HCT116 (cell line): Measurements from ENCODE around the gene GNA12. TPM values are rescaled to one million over a fixed set of nuclear protein-coding genes. Genes with fewer than 3 reads are reported as not detected.

Experiments
- ATAC-seq: fragments of 200-7000 bp; cut with Tn5 transposase; 2 replicates; pipeline ENCODE4 v1.9.1; 2020; ENCODE audit warnings: mild to moderate bottlenecking, moderate library complexity
- BruUV-seq: library from RNA; stranded (reverse); fragments of 400-500 nt; replicated peaks from 2 replicates; lab custom pipeline; 2021; lab: Mats Ljungman, UMichigan
- CTCF ChIA-PET: fragments of 300-600 bp; sonication (Branson Sonifier 250); formaldehyde crosslinking; loops from one replicate; lab custom pipeline; 2021; ENCODE audit warnings: antibody characterized with exemption; lab: Charles Lee
- POLR2A ChIA-PET: fragments of 300-600, 350-600 bp; sonication (Branson Sonifier 250); formaldehyde crosslinking; loops from one replicate; lab custom pipeline; 2021; ENCODE audit warnings: antibody characterized with exemption; lab: Charles Lee
- RAD21 ChIA-PET, 2 experiments: fragments of 300-600 bp; sonication (Branson Sonifier 250); formaldehyde crosslinking; loops; one replicate each; lab custom pipeline; 2023; ENCODE audit warnings: low total read pairs in 2 of 2; ENCODE audit not compliant: uncharacterized antibody in 2 of 2, unreplicated experiment in 2 of 2, low non-redundant PET in 1 of 2; lab: Charles Lee
- DNase-seq: peaks from one replicate; pipeline ENCODE4 v3.0.0-alpha.2; 2010; ENCODE audit warnings: low read depth, low spot score
- H2AFZ ChIP-seq: fragments of 200-600 bp; shearing (Covaris generic), sonication (generic); 2 replicates; pipeline ENCODE4 v1.6.1; 2017; ENCODE audit warnings: low read depth, mixed run types, mixed read lengths, antibody characterized with exemption, low read length; ENCODE audit not compliant: poor library complexity, severe bottlenecking
- H3K27ac ChIP-seq: 2 replicates; pipeline ENCODE4 v1.5.1; 2012; ENCODE audit warnings: low read depth, low read length
- H3K27me3 ChIP-seq: fragments of 200-600 bp; sonication (generic); 2 replicates; pipeline ENCODE4 v1.6.1; 2016; ENCODE audit warnings: mixed run types, low read length, mixed read lengths; ENCODE audit not compliant: insufficient read depth
- H3K36me3 ChIP-seq, 2 experiments: fragments of 200-500 bp in 1 of 2; fragments of 200-600 bp in 1 of 2; sonication (Bioruptor generic) in 1 of 2; sonication (generic) in 1 of 2; 2 replicates each; pipeline versions ENCODE4 v1.5.1 to v1.6.1; 2014 to 2016; ENCODE audit warnings: low read length in 2 of 2, inconsistent platforms in 1 of 2, mixed read lengths in 1 of 2, mixed run types in 1 of 2; ENCODE audit not compliant: insufficient read depth in 2 of 2, control insufficient read depth in 1 of 2
- H3K4me1 ChIP-seq, 2 experiments: fragments of 200-600 bp in 1 of 2; sonication (generic) in 1 of 2; 2 replicates each; pipeline versions ENCODE4 v1.5.1 to v1.6.1; 2012 to 2017; ENCODE audit warnings: low read length in 2 of 2, inconsistent platforms in 1 of 2, mild to moderate bottlenecking in 1 of 2, mixed read lengths in 1 of 2, mixed run types in 1 of 2, moderate library complexity in 1 of 2; ENCODE audit not compliant: insufficient read depth in 2 of 2, control insufficient read depth in 1 of 2
- H3K4me2 ChIP-seq: fragments of 200-600 bp; sonication (generic); 2 replicates; pipeline ENCODE4 v1.6.1; 2017; ENCODE audit warnings: mixed run types, low read length, mixed read lengths
- H3K4me3 ChIP-seq, 2 experiments: fragments of 200-600 bp in 1 of 2; sonication (generic) in 1 of 2; replicated peaks in 1 of 2; 2 replicates each; pipeline ENCODE4 v1.5.1; 2011 to 2016; ENCODE audit warnings: low read length in 2 of 2, control low read depth in 1 of 2, low read depth in 1 of 2, mild to moderate bottlenecking in 1 of 2, mixed read lengths in 1 of 2, mixed run types in 1 of 2
- H3K79me2 ChIP-seq: fragments of 200-600 bp; sonication (generic); 2 replicates; pipeline ENCODE4 v1.6.1; 2017; ENCODE audit warnings: mild to moderate bottlenecking, mixed run types, low read length, moderate library complexity, mixed read lengths; ENCODE audit not compliant: insufficient read depth
- H3K9ac ChIP-seq: fragments of 200-600 bp; sonication (generic); 2 replicates; pipeline ENCODE4 v1.6.1; 2016; ENCODE audit warnings: low read length, mixed read lengths
- H3K9me2 ChIP-seq: fragments of 200-600 bp; sonication (generic), shearing (Covaris generic); 2 replicates; pipeline ENCODE4 v1.6.1; 2017; ENCODE audit warnings: mixed run types, mild to moderate bottlenecking, moderate library complexity; ENCODE audit not compliant: insufficient read depth
- H3K9me3 ChIP-seq, 2 experiments: fragments of 200-500 bp in 1 of 2; fragments of 200-600 bp in 1 of 2; sonication (Bioruptor generic) in 1 of 2; sonication (generic) in 1 of 2; 2 replicates each; pipeline ENCODE4 v1.6.1; 2014 to 2017; ENCODE audit warnings: low read length in 2 of 2, mixed read lengths in 2 of 2, inconsistent platforms in 1 of 2, low read depth in 1 of 2, mild to moderate bottlenecking in 1 of 2, mixed run types in 1 of 2, moderate library complexity in 1 of 2; ENCODE audit not compliant: control insufficient read depth in 1 of 2, insufficient read depth in 1 of 2
- H4K20me1 ChIP-seq: fragments of 200-600 bp; sonication (generic), shearing (Covaris generic); 2 replicates; pipeline ENCODE4 v1.6.1; 2017; ENCODE audit warnings: mixed run types, mild to moderate bottlenecking, moderate library complexity; ENCODE audit not compliant: insufficient read depth
- CEBPB ChIP-seq: IDR thresholded peaks from 2 replicates; pipeline ENCODE4 v1.6.1; 2012; ENCODE audit warnings: low read depth
- JUND ChIP-seq: IDR thresholded peaks from 2 replicates; pipeline ENCODE4 v1.6.1; 2012
- ZBTB33 ChIP-seq: IDR thresholded peaks from 2 replicates; pipeline ENCODE4 v1.6.1; 2011; ENCODE audit warnings: mild to moderate bottlenecking, low read length, moderate library complexity; ENCODE audit not compliant: insufficient replicate concordance; ENCODE audit errors: extremely low read depth
- intact Hi-C: fragments of 100-400 bp; cut with micrococcal nuclease; formaldehyde crosslinking; loops from 2 replicates; pipeline ENCODE4 v1.10.0; 2022
- total RNA-seq: library from RNA; stranded (reverse); gene quantifications from one replicate; pipeline ENCODE4 v1.2.1, GENCODE V29; 2021; ENCODE audit not compliant: unreplicated experiment

Gene GNA12
- total RNA-seq, 1 experiment from 2014 or later: 32.6 TPM

DNA sequence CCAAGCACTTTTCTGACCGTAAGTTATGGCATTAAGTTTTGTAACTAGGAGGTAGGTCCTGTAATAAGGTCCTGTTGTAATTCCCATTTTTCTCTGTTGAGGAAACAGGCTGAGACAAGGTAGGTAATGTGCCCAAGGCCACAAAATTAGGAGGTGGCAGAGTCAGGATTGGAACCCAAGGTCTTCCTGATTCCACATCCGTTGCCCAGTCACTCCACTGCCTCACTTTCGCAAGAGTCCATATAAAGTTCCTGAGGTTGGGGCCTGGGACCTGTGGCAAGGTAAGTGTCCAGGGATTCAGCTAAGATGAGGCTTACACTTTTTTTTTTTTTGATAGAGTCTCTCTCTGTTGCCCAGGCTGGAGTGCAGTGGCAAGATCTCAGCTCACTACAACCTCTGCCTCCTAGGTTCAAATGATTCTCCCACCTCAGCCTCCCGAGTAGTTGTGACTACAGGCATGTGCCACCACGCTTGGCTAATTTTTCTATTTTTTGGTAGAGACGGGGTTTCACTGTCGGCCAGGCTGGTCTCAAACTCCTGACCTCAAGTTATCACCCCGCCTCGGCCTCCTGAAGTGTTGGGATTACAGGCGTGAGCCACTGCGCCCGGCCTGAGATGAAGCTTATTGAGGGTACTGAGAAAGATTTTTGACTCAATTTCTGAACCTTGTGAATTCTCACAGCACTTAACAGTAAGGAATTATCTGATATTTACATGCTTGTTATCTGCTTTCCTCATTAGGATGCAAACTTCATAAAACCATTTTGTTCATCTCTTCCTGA, 20.3 kb upstream of the GNA12 start:
- Histone ChIP-seq H3K4me3 (peak overlapping the region; percentile 59 to 72), H3K4me2 (peak overlapping the region; percentile 99), H3K9ac (peak overlapping the region; percentile 79), H3K79me2 (no peaks in the 10 kb centered on the region), H3K27me3 (no peaks in the 10 kb centered on the region), H3K9me3 (no peaks in the 10 kb centered on the region), H4K20me1 (no peaks in the 10 kb centered on the region), H3K9me2 (no peaks in the 10 kb centered on the region), H3K36me3 (no peaks in the 10 kb centered on the region), H3K4me1 (peaks cover 18 to 27% of the 10 kb centered on the region in 2 experiments), H2AFZ (no peak overlapping the region), H3K27ac (peak overlapping the region; percentile 79)
- ATAC-seq (peak; percentile 12; the same call in 1 of the 2 replicates), DNase-seq (no peak)
- RAD21 ChIA-PET: no interaction called here
- TF ChIP-seq CEBPB: peak; percentile 50; the same call in 1 of the 2 replicates
- no peak for TF ChIP-seq JUND
- TF ChIP-seq ZBTB33: no peak
- BruUV-seq: TSS peak; percentile 88
- intact Hi-C loops: loop anchor here (5.0 to 10.0 kb wide), 2 partner anchors 1033 to 1750 kb away; no protein-coding TSS in a partner anchor
- POLR2A ChIA-PET: interaction anchor here (0.9 kb wide), 1 partner anchor 12 kb away, joined by 3 read pairs; no protein-coding TSS in a partner anchor
- CTCF ChIA-PET: interaction anchor here (0.6 to 1.0 kb wide), 4 partner anchors 60 to 808 kb away, joined by 3 to 4 read pairs (median 3); no protein-coding TSS in a partner anchor
